Endometrium (tissue), 2 donors: ENCODE measurements around the gene PLAAT5.

ENCODE experiments used
- FAIRE-seq: peaks from 2 replicates; lab custom pipeline; 2012; peaks lifted over from hg19 to GRCh38; lab: Jason Lieb, UNC
- donor health status: control.
- donor health status: control.

Gene PLAAT5

DNA sequence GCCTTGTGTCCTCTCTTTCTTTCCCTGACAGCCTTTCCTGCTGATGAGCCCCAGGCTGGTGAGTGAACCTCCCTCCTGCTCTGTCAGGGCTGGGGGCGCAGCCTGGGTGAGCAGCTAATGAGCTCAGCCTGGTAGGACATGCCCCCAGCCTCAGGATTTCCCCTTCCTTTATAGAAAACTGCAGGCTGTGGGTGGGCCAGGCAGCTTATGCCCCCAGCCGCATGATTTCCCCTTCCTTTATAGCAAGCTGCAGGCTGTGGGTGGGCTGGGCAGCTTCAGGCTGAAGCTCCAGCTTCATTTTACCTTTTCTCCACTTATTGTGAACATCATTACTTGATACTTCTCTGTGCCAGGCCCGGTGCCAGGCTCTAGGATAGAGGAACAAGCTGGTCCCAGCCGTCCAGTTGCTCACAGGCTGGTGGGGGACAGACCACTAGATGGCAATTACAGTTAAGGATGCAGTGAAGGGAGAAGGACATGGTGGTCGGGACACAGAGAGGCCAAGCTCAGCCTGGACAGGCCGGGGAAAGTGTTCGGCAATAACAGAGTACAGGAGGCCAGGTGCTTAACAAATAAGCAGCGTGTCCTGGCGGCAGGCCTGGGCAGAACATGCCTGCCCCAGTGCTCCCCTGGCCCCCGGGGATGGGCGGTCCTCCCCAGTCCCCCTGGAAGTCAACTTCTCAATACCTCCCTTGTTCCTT, 20.2 kb upstream of the PLAAT5 start:
- FAIRE-seq: no peak

- FAIRE-seq: no peak
These were observed 19.5 kb upstream of the PLAAT5 start for GRCh38 chr11:63510360-63511047.

GRCh38 chr11:63508745-63509144, 17.8 kb upstream of the PLAAT5 start:
- no peak for FAIRE-seq

GRCh38 chr11:63508009-63508408, 17.0 kb upstream of the PLAAT5 start:
- no peak for FAIRE-seq

DNA sequence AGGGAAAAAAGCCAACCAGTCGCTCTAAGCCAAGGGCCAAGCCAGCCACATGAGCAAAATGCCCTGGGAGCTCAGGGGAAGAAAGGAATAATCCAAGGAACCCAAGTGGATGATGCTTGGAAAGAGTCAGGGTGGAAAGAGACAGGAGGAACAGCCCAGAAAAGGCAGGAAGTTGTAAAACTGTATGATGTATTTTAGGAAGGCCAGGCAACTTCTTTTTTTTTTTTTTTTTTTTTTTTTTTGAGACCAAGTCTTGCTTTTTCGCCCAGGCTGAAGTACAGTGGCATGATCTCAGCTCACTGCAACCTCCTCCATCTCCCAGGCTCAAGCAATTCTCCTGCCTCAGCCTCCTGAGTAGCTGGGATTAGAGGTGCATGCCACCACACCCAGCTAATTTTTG, 16.5 kb upstream of the PLAAT5 start:
- FAIRE-seq: no peak

DNA sequence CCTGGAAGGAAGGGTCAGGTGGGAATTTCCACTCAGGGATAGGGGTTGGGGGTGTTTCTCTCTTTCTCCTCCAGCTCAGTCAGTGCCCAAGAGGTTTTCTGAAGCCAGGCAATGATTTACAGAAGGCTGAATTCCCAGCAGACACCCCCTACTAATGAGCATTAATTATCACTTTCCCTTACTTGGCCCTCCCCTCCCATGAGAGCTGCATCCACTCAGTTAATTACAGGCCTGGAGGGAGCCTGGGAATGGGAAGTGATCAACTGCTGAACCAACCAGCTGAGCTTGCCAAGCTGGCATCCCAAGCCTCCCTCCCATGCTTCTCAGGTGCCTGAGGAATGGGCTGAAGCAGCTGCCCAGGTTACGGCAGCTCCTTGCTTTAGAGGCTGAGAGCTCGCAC, 15.9 kb upstream of the PLAAT5 start:
- FAIRE-seq: no peak

- FAIRE-seq: no peak
These were observed 15.0 kb upstream of the PLAAT5 start, which contains the start of gene LGALS12 for GRCh38 chr11:63505857-63506528. TSS of gene LGALS12 (plus strand) at chr11:63506084. CDS start at chr11:63506459, 375 bp downstream.

DNA sequence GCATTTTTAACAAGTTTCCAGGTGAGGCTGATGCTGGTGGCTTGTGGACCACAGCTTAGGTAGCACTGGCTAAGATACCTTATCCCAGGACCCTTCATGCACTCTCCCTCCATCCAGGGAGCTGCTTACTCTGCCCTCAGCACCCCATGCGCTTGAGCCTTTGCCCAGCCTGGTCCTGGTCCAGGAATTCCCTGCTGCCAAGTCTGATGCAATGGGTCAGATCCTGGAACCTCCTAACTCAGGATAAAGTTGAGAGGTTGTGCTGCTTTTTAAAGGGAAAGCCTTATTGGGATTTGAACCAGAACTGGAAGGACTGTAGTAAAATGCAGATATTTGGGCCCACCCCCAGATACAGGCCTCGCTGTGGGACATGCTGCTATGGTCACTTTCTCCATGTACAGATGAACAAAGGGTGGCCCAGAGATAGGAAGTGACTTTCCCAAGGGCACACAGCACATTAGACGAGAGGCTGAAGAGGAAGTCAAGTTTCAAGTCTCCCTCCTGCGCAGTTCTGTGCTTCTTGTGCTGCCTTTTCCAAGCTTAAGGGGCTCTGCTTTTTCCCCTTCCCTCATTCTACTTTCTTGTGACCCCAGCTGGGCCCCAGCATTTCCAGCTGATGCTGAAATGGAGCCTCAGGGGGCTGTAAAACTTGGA, 14.1 kb upstream of the PLAAT5 start:
- FAIRE-seq: no peak

DNA sequence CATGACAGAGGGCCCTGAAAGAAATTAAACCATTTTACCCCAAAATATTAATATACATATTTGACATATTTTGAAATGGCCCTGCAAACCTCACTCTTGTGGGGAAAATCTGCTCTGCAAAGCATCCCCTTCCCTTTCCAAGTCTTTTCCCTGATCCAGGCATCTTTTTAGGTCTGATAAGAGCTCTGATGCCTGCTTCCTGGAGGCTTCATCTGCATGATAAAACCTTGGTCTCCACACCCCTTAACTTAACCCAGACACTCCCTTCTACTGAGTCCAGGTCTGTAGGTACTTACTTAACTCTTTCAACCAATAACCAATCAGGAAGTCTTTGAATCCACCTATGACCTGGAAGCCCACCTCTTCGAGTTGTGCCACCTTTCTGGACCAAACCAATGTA, 13.1 kb upstream of the PLAAT5 start:
- no peak for FAIRE-seq

- FAIRE-seq: no peak
These were observed 12.5 kb upstream of the PLAAT5 start for GRCh38 chr11:63503492-63503891.

- FAIRE-seq: no peak
These were observed 11.4 kb upstream of the PLAAT5 start for GRCh38 chr11:63502252-63502820.

- no peak for FAIRE-seq
These were observed 10.3 kb upstream of the PLAAT5 start for GRCh38 chr11:63501236-63501635.

DNA sequence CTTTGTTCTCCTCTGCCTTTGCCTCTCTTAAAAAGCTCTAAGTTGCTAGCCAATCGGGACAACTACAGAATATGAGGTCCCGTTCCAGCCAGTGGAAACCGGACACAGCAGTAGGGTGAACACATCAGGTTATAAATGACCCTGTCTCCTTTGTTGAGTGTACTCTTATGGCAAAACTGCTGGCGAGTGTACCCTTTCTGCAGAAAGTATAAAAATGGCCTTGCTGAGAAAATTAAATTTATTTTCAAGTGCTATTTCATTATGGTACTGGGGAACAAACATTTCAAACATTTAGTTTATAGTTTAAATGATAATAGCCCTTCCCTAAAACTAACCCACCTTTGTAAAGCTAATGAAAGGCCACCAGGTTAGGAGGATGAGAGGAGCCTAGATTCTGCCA, 8.9 kb upstream of the PLAAT5 start:
- no peak for FAIRE-seq

GRCh38 chr11:63494975-63495374, 4.0 kb upstream of the PLAAT5 start:
- FAIRE-seq: no peak

GRCh38 chr11:63493127-63493526, 2.2 kb upstream of the PLAAT5 start:
- FAIRE-seq: no peak

GRCh38 chr11:63492441-63492840, 1.5 kb upstream of the PLAAT5 start:
- FAIRE-seq: no peak

GRCh38 chr11:63491636-63492372, 837 bp upstream of the PLAAT5 start:
- no peak for FAIRE-seq

- no peak for FAIRE-seq
These were observed 247 bp upstream of the PLAAT5 start for GRCh38 chr11:63491240-63491587.

- FAIRE-seq: no peak
These were observed 1.1 kb downstream of the PLAAT5 start for GRCh38 chr11:63489879-63490278.

- FAIRE-seq: no peak
These were observed 2.2 kb downstream of the PLAAT5 start for GRCh38 chr11:63488789-63489188.

DNA sequence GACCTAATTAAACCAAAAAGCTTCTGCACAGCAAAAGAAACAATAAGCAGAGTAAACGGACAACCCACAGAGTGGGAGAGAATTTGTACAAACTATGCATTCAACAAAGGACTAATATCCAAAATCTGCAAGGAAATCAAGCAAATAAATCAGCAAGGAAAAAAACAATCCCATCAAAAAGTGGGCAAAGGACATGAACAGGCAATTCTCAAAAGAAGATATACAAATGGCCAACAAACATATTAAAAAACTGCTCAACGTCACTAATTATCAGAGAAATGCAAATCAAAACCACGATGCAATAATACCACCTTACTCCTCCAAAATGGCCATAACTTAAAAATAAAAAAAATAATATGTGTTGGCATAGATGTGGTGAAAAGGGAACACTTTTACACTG, 5.2 kb downstream of the PLAAT5 start:
- FAIRE-seq: no peak

GRCh38 chr11:63480039-63480438, 10.9 kb downstream of the PLAAT5 start:
- FAIRE-seq: no peak
